NOMO-1 treated with DMSO at 0.1 percent for 48 hours (cell line): ENCODE results near the gene SLC26A8.
A peak's percentile ranks its signal among the peaks of the same experiment; 100 is the strongest.
"Not testable (repeated sequence)": the region's sequence is repeated elsewhere in the genome, so short reads cannot be mapped to it uniquely, and the experiment has no call there.

Source experiments
- DNase-seq: peaks from one replicate; lab custom pipeline; 2025; ENCODE audit not compliant: unreplicated experiment; lab: John Stamatoyannopoulos, UW

SLC26A8 gene

GRCh38 chr6:36019167-36019566 lies 5.3 kb downstream of the SLC26A8 start:
- DNase-seq, result peak; percentile 85

GRCh38 chr6:36018339-36018738 lies 6.1 kb downstream of the SLC26A8 start:
- DNase-seq, result peak; percentile 83

DNA sequence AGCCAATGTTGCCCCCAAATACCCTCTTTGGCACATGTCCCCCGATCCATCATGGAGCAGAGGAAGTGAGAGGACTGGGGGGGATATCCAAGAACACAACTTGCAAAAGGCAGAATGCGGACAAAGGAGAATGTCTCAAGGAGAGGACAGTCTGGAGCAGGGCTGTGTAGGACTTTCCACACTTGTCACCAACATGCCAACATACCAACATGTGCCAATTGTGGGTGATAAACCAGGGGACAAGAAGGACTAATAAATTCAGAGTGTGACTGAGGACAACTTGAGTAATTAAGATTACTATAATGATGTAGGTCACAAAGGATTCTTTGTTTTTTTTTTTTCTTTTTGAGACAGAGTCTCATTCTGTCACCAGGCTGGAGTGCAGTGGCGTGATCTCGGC lies 8.8 kb downstream of the SLC26A8 start:
- no peak for DNase-seq

DNA sequence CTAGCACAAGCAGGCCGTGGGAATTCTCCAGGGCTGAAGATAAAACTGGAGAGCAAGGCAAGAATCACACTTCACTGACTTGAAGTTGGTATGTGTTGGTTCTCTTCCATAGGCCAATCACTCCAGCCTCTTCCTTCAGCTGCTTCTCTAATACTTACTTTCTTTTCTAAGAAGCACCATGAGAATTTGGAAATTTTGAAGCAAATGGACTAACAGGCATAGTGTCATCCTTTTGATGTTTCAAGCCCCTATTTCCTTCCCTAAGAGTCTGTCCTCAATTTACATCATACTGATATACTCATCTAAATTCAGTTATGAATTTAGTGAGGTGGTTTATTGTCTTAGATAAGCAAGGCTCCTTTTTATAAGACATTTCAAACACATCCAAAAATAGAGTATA lies 24.0 kb downstream of the SLC26A8 start:
- no peak for DNase-seq

DNA sequence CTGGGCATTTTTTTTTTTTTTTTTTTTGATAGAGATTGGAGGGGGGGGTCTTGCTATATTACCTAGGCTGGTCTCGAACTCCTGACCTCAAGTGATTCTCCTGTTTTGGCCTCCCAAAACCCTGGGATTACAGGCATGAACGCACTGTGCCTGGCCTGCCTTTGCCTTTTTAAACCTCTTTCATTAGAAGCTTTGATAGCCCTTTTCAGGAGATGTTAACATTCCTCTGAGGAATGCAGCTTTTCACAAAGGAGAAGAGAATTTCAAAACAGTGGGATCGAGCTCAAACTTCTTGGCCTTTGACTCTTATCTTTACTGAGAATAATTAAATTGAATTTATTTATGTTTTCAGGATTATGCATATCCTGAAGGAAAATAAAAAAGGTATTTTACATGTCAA lies 31.3 kb downstream of the SLC26A8 start:
- no peak for DNase-seq

- not testable (repeated sequence) for DNase-seq
These were observed 36.4 kb downstream of the SLC26A8 start for GRCh38 chr6:35988047-35988446.

GRCh38 chr6:35984701-35985100 lies 39.7 kb downstream of the SLC26A8 start:
- no peak for DNase-seq

DNA sequence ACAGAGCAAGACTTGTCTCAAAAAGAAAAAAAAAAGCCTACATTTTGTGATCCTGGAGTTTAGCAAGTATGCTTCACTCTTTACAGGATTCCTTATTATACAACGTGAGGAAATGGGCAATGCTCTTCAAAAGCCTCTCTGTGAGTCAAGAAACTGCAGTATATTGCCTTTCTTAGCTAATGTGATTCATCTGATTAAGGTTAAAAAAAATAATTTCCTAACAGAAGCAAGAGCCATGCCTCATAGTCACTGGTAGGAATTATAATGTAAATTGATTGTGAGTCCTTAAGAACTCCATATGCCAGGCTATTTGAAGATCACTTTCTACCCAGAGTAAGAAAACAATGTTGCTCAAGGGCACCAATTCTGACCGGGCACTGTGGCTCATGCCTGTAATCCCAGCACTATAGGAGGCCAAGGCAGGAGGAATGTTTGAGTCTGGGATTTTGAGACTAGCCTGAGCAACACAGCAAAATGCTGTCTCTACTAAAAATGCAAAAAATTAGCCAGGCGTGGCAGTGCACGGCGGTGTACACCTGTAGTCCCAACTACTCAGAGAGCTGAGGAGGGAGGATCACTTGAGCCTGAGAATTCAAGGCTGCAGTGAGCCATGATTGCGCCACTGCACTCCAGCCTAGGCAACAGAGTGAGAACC lies 43.3 kb downstream of the SLC26A8 start:
- DNase-seq, result no peak

- DNase-seq, result not testable (repeated sequence)
These were observed 44.3 kb downstream of the SLC26A8 start for GRCh38 chr6:35980126-35980525.

DNA sequence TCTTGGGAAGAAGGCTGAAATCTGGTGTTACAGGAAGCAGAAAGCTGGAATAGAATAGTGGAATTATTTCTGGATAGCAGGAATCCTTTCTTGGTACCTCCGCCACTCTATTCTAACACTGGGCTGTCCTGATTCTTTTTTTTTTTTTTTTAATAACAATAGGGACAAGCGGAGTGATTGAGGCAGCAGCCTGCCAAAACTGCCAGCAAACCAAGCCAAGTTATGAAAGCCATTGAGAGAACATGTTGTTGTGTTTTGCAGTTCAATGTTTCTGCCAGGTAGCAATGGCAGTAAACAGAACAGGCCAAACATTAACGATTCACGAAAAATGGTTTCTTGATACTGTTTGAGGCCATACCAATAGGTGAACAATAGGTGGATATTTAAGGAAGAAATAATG lies 47.1 kb downstream of the SLC26A8 start:
- DNase-seq, result no peak

- peak; percentile 43 for DNase-seq
These were observed 50.7 kb downstream of the SLC26A8 start for GRCh38 chr6:35973670-35974222.

DNA sequence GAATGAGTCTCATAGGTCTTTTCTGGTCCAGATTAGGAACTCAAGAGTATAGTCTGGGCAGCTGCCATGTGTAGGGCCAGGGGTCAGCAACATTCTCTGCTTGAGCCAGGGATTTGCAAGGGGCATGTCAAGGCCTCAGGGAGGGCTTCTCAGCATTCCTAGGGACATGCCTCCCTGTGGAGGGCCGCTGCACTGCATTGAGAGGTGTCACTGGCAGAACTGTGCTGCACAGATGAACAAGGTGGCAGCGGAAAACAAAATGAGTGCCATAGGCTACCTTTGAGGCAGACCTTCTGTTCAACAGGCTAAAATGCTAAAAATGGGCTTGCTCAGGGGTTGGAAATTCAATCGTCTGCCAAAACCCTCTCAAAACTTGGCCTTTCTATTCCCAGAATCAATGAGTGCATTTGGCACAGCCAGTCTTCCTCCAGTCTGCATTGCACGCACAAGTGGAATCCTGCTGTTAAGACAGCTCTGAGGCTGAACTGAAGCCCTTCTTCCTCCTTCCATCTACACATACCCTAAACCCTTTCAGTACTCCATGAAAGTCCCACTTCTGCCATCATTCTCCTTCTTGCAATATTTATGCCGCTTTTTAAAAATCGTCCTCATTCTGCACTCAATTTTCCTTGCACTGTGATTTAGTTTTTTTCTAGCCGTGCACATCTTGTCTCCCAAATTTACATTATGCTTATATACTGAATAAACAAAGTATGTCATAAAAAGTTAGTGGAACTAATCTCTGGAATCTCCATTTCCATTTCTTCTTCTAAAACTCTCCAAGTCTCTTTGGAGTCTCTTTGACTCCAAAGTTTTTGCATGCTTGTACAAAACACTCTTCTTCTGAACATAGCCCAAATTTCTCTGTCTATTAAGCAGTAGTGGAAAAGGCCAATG lies 51.7 kb downstream of the SLC26A8 start:
- DNase-seq, result no peak

GRCh38 chr6:35970181-35970580 lies 54.3 kb downstream of the SLC26A8 start:
- DNase-seq, result no peak

DNA sequence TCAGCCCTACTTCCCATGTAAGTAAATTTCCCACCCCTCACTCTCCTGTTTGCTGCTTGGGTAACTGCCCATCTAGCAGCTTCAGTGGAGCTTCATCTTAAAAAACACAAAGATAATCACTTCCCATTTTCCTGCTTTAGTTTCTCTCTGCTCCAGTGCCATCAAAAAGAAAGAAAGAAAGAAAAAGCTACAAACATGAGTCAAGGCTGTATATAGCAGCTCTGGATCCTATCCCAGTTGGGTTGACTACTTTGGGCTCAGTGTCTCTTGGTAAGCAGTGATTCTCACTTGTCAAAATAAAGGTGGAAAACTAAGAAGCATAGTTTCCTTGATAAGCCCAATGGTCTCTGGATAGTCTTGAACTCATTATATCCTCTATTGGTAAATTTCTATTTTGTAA lies 54.8 kb downstream of the SLC26A8 start:
- DNase-seq, result no peak

- no peak for DNase-seq
These were observed 55.6 kb downstream of the SLC26A8 start for GRCh38 chr6:35968821-35969220.

DNA sequence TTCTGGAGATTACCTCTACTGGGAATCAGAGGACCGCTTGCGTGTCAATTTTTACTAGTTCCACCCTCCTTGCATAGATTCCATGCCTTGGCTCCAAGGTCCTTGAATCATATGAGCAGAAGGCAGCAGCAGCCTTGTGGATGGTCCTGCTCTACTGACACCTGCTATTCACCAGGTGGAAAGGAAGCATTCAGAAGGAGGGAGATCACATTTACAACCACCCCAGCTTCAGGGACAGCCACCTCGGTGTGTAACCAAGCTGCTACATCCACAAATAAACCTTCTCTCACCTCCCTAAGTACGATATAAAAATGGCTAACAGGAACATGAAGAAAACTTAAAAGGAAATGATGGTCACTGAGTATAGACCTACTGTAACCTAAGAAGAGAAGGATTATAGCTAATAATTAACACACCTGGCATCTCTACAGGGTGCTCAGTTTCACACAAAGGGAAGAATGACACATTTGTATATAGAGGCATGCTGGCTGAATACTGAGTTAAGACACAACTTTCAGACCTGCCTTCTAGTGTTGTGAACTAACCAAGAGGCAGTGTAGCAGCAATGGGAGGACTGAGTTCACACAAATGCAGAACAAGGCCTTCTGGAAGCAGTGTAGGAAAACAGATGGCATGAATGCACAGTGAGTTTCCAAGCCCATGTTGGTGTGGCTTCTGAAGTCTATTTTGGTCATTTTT lies 57.2 kb downstream of the SLC26A8 start:
- no peak for DNase-seq

DNA sequence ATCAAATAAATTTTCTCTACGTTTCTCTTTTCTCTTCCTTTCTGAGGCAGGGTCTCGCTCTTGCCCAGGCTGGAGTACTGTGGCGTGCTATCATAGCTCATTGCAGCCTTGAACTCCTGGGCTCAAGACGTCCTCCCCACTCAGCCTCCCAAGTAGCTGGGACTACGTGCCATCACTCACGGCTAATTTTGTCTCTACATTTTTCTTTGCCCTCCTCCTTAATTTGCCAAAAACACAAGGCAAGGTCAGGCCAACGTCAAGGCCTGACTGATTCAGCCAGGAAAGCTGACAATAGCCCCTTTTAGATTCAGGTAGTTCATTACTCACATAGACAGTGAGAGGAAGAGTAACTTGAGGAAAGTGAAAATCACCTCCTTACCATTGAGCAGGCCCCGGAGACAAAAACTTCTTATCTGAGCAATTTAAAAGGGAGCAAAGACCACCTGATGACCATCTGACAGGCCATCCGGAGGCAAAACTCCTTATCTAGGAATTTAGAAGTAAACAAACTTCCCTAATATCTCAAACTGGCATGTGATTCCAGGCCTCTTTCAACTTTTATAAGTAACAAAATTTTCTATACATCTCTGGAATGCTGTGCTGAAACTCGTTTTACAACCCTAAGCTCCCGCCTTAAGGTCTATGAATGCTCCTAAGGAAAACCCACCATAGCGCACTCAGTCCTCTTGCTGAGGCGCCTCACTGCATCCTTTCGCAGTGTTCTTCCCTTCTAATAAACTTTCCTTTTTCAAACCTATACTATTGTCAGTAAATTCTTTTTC lies 61.5 kb downstream of the SLC26A8 start:
- no peak for DNase-seq

GRCh38 chr6:35960187-35960586 lies 64.3 kb downstream of the SLC26A8 start:
- DNase-seq, result no peak

- DNase-seq, result no peak
These were observed 68.5 kb downstream of the SLC26A8 start for GRCh38 chr6:35955970-35956369.

- DNase-seq, result no peak
These were observed 68.9 kb downstream of the SLC26A8 start for GRCh38 chr6:35955521-35955920.

DNA sequence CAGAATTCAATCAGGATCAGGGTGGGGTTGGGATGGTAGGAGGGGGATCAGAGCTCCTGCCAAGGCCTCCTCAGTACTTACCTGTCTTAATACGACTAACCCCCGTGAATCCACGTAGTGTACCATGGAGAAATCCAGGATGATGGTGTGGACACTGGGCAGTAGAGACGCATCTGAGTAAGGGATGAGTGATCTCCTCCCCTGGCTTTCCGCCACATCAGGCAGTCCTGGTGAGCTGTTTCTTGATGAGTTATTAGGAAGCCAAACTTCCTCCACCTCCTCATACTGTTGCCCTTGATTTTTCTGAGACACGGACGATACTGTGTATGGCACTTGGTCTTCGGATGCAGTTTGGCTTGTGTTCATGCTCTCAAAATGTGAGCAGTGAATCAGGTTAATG lies 69.4 kb downstream of the SLC26A8 start:
- DNase-seq, result no peak
